GM18951 (cell line): ENCODE results near the gene MUS81.

ENCODE experiments used
- POLR2A ChIP-seq: IDR thresholded peaks from 4 replicates; pipeline ENCODE4 v1.6.1; 2011; ENCODE audit warnings: mild to moderate bottlenecking; ENCODE audit not compliant: insufficient read length, insufficient read depth; ENCODE audit errors: extremely low read depth
- in situ Hi-C: fragments of 300-500 bp; cut with MboI; formaldehyde crosslinking; loops from one replicate; pipeline ENCODE4 v1.12.0; 2022; ENCODE audit warnings: low sequenced_read_pairs, mixed read lengths, inconsistent platforms; ENCODE audit not compliant: unreplicated experiment

The MUS81 gene

GRCh38 chr11:65880027-65880426 lies 19.8 kb downstream of the MUS81 start:
- TF ChIP-seq POLR2A, result no peak
- in situ Hi-C loops, result loop anchor here (5.0 kb wide), 1 partner anchor 107 kb away; no protein-coding TSS in a partner anchor

- in situ Hi-C loops, result loop anchor here (5.0 kb wide), 1 partner anchor 106 kb away; no protein-coding TSS in a partner anchor
- no peak for TF ChIP-seq POLR2A
Measured at GRCh38 chr11:65880844-65881421, 20.7 kb downstream of the MUS81 start.

- no peak for TF ChIP-seq POLR2A
- in situ Hi-C loops, result loop anchor here (5.0 kb wide), 1 partner anchor 105 kb away; no protein-coding TSS in a partner anchor
Measured at GRCh38 chr11:65882120-65883057, 22.2 kb downstream of the MUS81 start.

- in situ Hi-C loops, result loop anchor here (5.0 kb wide), 1 partner anchor 104 kb away; no protein-coding TSS in a partner anchor
- TF ChIP-seq POLR2A, result no peak
Measured at GRCh38 chr11:65883058-65883761, 23.0 kb downstream of the MUS81 start.

- in situ Hi-C loops, result loop anchor here (5.0 kb wide), 1 partner anchor 103 kb away; no protein-coding TSS in a partner anchor
- TF ChIP-seq POLR2A, result no peak
Measured at GRCh38 chr11:65883786-65884715, 23.8 kb downstream of the MUS81 start.

- no peak for TF ChIP-seq POLR2A
- in situ Hi-C loops, result loop anchor here (5.0 kb wide), 1 partner anchor 103 kb away; no protein-coding TSS in a partner anchor
Measured at GRCh38 chr11:65884716-65885092, 24.5 kb downstream of the MUS81 start.

- in situ Hi-C loops, result no loop called here
- TF ChIP-seq POLR2A, result no peak
Measured at GRCh38 chr11:65885231-65885630, 25.0 kb downstream of the MUS81 start.

GRCh38 chr11:65885808-65886536 lies 25.7 kb downstream of the MUS81 start:
- in situ Hi-C loops, result no loop called here
- no peak for TF ChIP-seq POLR2A

- no peak for TF ChIP-seq POLR2A
- in situ Hi-C loops, result no loop called here
Measured at GRCh38 chr11:65886826-65887722, 26.8 kb downstream of the MUS81 start.

- in situ Hi-C loops, result no loop called here
- no peak for TF ChIP-seq POLR2A
Measured at GRCh38 chr11:65887723-65888162, 27.5 kb downstream of the MUS81 start.
